ENCODE measurements around the gene KIRREL1. TPM values are rescaled to one million over a fixed set of nuclear protein-coding genes. Genes with fewer than 3 reads are reported as not detected.

KIRREL1 gene
- total RNA-seq, 2 experiments from 2014 or later: not detected

DNA sequence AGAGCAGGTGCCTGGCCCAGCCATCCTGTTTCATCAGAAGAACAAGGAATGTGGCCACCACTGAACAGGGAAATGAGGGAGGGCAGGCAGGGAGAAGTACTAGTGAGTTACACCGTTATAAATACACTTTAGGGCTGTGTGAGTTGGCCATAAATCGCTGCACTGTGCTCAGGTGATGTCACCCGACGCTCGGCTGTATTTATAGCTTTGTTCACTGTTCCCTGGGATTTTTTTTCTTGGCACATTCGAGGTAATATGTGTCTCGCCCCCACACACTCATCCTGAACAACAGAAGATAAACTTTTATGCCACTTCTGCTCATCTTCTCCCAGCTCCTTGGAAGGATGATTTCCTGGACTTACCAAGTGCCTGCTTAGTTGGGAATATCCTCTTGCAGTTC is 9.0 kb upstream of the KIRREL1 start:
- Mint-ChIP-seq H3K9me3 (ENCODE audit: low read depth) (no peaks in the 10 kb centered on the region), H3K4me1 (no peaks in the 10 kb centered on the region), H3K27me3 (peaks cover 22% of the 10 kb centered on the region), H3K27ac (no peak overlapping the region), H3K36me3 (no peaks in the 10 kb centered on the region), H3K4me3 (no peak overlapping the region)
- CTCF ChIA-PET: interaction anchor here (1.2 to 1.3 kb wide), 3 partner anchors 7 to 219 kb away, joined by 3 to 4 read pairs (median 4); no protein-coding TSS in a partner anchor
- no peak for DNase-seq
- no peak for ATAC-seq

- CTCF ChIA-PET: interaction anchor here (1.0 to 1.3 kb wide), 2 partner anchors 10 to 139 kb away, joined by 3 to 4 read pairs; no protein-coding TSS in a partner anchor
These were observed 8.0 kb upstream of the KIRREL1 start for GRCh38 chr1:157985473-157985872.

GRCh38 chr1:157988002-157988401 is 5.4 kb upstream of the KIRREL1 start:
- no peaks in the 10 kb centered on the region for H3K4me1 Mint-ChIP-seq
- ATAC-seq (no peak), DNase-seq (no peak)
- H3K4me3 Mint-ChIP-seq: no peak overlapping the region
- no peaks in the 10 kb centered on the region for H3K9me3 Mint-ChIP-seq (ENCODE audit: low read depth)
- H3K27me3 Mint-ChIP-seq: peaks cover 41% of the 10 kb centered on the region
- H3K36me3 Mint-ChIP-seq: no peaks in the 10 kb centered on the region
- H3K27ac Mint-ChIP-seq: no peak overlapping the region
- CTCF ChIA-PET: no interaction called here

More at GRCh38 chr1:157985473-157985872, 8.0 kb upstream of the KIRREL1 start:
- Mint-ChIP-seq H3K36me3 (no peaks in the 10 kb centered on the region), H3K4me1 (no peaks in the 10 kb centered on the region), H3K27me3 (peaks cover 23% of the 10 kb centered on the region), H3K4me3 (no peak overlapping the region), H3K27ac (no peak overlapping the region), H3K9me3 (ENCODE audit: low read depth) (no peaks in the 10 kb centered on the region)
- ATAC-seq (no peak), DNase-seq (no peak)

DNA sequence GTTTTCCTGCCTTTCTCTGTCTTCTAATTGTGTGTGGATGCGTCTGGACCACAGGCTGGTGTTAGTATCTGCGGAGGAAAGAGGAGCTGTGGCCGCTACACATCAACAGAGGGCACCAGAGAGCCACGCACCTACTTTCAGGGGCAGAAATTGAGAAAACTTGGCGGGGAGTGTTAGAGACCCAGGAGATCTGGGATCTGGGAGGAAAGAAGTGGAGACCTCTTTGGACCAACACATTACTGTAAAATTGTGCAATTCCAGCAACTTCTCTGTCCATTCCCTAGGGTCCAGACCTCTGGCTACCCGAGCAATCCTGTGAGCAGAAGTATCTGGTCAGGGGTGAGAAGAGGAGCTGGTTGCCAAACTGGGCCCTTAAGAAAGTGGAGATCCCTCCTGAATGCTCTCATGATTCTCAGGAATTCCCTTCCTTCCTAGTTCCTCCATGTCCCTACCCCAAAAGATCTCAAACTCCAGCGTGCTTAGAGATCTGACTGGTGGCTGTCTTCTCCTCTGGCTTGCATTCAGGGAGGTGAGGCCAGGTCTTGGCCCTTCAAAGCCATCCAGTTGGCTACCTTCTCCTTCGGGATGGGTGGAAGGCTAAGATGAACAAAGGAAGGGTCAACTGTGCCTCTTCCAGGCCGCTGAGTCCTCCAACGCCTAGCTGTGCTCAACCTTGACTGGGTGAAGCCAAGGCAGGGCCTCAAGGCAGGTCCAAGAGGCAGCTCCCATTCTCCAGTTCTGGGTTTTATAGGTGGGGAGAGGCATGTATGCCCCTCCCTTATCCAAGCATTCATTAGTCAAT is 1.2 kb upstream of the KIRREL1 start:
- CTCF ChIA-PET: interaction anchor here (0.6 to 2.9 kb wide), 21 partner anchors 9 to 666 kb away, joined by 3 to 30 read pairs (median 4); no protein-coding TSS in a partner anchor
- Mint-ChIP-seq H3K4me3 (no peak overlapping the region), H3K27me3 (peaks cover 40% of the 10 kb centered on the region), H3K9me3 (ENCODE audit: low read depth) (no peaks in the 10 kb centered on the region), H3K27ac (no peak overlapping the region), H3K36me3 (no peaks in the 10 kb centered on the region), H3K4me1 (no peaks in the 10 kb centered on the region)
- DNase-seq (peak; percentile 47), ATAC-seq (no peak)

DNA sequence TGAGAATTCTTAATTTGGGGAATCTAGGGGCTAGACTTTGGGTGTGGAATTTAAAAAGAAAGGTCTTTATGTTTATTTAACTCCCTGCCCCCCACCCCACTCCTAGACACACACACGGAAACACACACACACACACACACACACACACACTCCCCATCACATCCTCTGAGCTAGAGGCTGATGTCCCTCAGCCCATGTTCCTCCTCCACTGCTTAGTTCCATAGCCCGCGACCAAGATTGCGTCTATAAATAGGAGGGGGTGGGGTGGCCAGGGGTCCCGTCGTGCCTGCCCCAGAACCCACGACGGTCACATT is 655 bp upstream of the KIRREL1 start:
- H3K9me3 Mint-ChIP-seq (ENCODE audit: low read depth): no peaks in the 10 kb centered on the region
- no peaks in the 10 kb centered on the region for H3K36me3 Mint-ChIP-seq
- H3K4me1 Mint-ChIP-seq: no peaks in the 10 kb centered on the region
- H3K4me3 Mint-ChIP-seq: no peak overlapping the region
- ATAC-seq (no peak), DNase-seq (no peak)
- H3K27ac Mint-ChIP-seq: no peak overlapping the region
- H3K27me3 Mint-ChIP-seq: peaks cover 43% of the 10 kb centered on the region
- CTCF ChIA-PET: interaction anchor here (1.2 to 2.8 kb wide), 7 partner anchors 10 to 136 kb away, joined by 3 to 14 read pairs (median 8); no protein-coding TSS in a partner anchor

- Mint-ChIP-seq H3K27me3 (peaks cover 43% of the 10 kb centered on the region), H3K27ac (no peak overlapping the region), H3K9me3 (ENCODE audit: low read depth) (no peaks in the 10 kb centered on the region), H3K36me3 (no peaks in the 10 kb centered on the region), H3K4me3 (no peak overlapping the region), H3K4me1 (no peaks in the 10 kb centered on the region)
- ATAC-seq (no peak), DNase-seq (no peak)
- CTCF ChIA-PET: no interaction called here
These were observed 617 bp downstream of the KIRREL1 start for GRCh38 chr1:157993918-157994605.

GRCh38 chr1:157994704-157995582 is 1.5 kb downstream of the KIRREL1 start:
- H3K36me3 Mint-ChIP-seq: no peaks in the 10 kb centered on the region
- H3K9me3 Mint-ChIP-seq (ENCODE audit: low read depth): no peaks in the 10 kb centered on the region
- ATAC-seq (no peak), DNase-seq (no peak)
- H3K4me1 Mint-ChIP-seq: no peaks in the 10 kb centered on the region
- H3K27me3 Mint-ChIP-seq: peaks cover 47% of the 10 kb centered on the region
- H3K4me3 Mint-ChIP-seq: no peak overlapping the region
- CTCF ChIA-PET: no interaction called here
- no peak overlapping the region for H3K27ac Mint-ChIP-seq

GRCh38 chr1:157995583-157996169 is 2.2 kb downstream of the KIRREL1 start:
- H3K9me3 Mint-ChIP-seq (ENCODE audit: low read depth): no peaks in the 10 kb centered on the region
- no peaks in the 10 kb centered on the region for H3K4me1 Mint-ChIP-seq
- no peaks in the 10 kb centered on the region for H3K36me3 Mint-ChIP-seq
- CTCF ChIA-PET: no interaction called here
- H3K27me3 Mint-ChIP-seq: peaks cover 45% of the 10 kb centered on the region
- ATAC-seq: no peak
- H3K27ac Mint-ChIP-seq: no peak overlapping the region
- no peak for DNase-seq
- no peak overlapping the region for H3K4me3 Mint-ChIP-seq

DNA sequence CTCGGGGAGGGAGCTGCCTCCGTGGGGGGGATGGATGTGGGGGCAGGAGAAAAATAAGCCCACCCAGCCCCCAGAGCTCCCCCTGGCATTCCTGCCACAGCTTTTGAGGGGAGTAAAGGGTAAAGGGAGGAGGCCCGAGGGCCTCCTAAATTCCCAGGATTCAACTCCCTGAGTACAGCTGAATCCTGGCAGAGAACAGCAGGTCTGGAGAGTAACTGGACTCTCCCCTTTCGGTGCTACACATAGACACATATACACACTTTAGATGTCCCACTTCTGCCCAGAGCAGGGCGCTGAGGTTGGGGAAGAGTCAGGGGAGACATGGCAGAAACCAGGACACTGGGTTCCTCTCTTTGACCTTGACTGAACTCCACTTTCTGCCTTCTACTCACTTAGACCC is 3.0 kb downstream of the KIRREL1 start:
- CTCF ChIA-PET: no interaction called here
- Mint-ChIP-seq H3K9me3 (ENCODE audit: low read depth) (no peaks in the 10 kb centered on the region), H3K4me3 (no peak overlapping the region), H3K27ac (no peak overlapping the region), H3K27me3 (peaks cover 42% of the 10 kb centered on the region), H3K36me3 (no peaks in the 10 kb centered on the region), H3K4me1 (no peaks in the 10 kb centered on the region)
- ATAC-seq (no peak), DNase-seq (no peak)

DNA sequence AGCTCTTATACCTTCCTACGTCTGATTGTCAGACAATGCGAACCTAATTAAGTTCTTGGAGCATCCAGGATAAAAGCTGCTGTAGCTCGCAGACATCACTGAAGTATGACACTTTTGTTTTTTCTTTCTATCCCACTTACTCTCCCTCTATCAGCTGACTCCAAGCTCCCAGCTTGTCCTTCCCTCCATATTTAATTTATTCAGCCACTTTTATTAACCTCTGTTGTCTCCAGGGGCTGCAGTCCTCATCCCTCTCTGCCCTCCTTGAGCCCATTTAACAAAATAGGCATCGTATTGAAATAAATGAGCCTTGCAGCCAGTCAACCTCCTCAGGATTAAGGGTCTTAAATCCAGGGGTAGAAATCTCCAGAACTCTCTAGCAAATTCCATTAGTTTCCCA is 7.1 kb downstream of the KIRREL1 start:
- ATAC-seq (no peak), DNase-seq (no peak)
- Mint-ChIP-seq H3K4me1 (no peaks in the 10 kb centered on the region), H3K9me3 (ENCODE audit: low read depth) (no peaks in the 10 kb centered on the region), H3K27me3 (peaks cover 16% of the 10 kb centered on the region), H3K27ac (no peak overlapping the region), H3K4me3 (no peak overlapping the region), H3K36me3 (no peaks in the 10 kb centered on the region)
- CTCF ChIA-PET: no interaction called here

DNA sequence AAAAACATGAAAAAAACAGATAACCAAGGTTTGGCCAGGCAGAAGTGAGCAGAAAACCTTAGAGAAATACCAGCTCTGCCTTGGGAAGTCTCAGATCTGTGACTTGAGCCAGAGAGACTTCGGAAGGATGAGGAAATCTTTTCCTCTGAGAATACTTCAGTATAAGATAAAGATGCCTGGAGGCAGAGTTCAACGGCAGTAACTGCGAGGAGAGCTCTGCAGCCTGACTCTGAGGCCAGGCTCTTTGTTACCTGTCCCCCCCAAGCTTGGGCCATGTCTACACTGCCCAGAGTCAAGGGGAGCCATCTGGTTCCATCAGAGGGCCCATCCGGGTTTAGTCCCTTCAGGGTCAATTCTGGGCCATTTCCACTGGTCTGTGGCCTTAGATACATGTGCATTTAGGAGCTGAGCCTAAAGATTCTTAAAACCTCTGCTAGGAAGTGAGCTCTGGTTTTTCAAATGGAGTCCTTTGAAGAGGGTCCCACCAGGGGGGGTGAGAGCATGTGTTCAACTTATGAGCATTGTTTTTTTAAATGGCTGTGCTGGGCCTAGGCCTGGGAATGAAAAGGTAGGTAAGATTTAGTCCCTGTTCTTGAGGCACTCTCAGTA is 8.7 kb downstream of the KIRREL1 start:
- Mint-ChIP-seq H3K4me1 (no peaks in the 10 kb centered on the region), H3K27ac (no peak overlapping the region), H3K9me3 (ENCODE audit: low read depth) (no peaks in the 10 kb centered on the region), H3K27me3 (peaks cover 17% of the 10 kb centered on the region), H3K36me3 (no peaks in the 10 kb centered on the region), H3K4me3 (no peak overlapping the region)
- no peak for DNase-seq
- CTCF ChIA-PET: interaction anchor here (1.1 kb wide), 1 partner anchor 10 kb away, joined by 7 read pairs; no protein-coding TSS in a partner anchor
- ATAC-seq: no peak

GRCh38 chr1:158002631-158003405 is 9.4 kb downstream of the KIRREL1 start:
- no peak for DNase-seq
- Mint-ChIP-seq H3K27me3 (peaks cover 14% of the 10 kb centered on the region), H3K36me3 (no peaks in the 10 kb centered on the region), H3K4me3 (no peak overlapping the region), H3K9me3 (ENCODE audit: low read depth) (no peaks in the 10 kb centered on the region), H3K4me1 (no peaks in the 10 kb centered on the region), H3K27ac (no peak overlapping the region)
- ATAC-seq: no peak
- CTCF ChIA-PET: interaction anchor here (1.1 kb wide), 1 partner anchor 11 kb away, joined by 7 read pairs; no protein-coding TSS in a partner anchor
